ENCODE measurements around the gene HYLS1. TPM values are rescaled to one million over a fixed set of nuclear protein-coding genes. Genes with fewer than 3 reads are reported as not detected.
"Not testable (repeated sequence)": the region's sequence is repeated elsewhere in the genome, so short reads cannot be mapped to it uniquely, and the experiment has no call there.

The HYLS1 gene
- total and polyA plus RNA-seq, 4 experiments from 2014 or later: 8.1 to 9.6 (median 8.6) TPM

DNA sequence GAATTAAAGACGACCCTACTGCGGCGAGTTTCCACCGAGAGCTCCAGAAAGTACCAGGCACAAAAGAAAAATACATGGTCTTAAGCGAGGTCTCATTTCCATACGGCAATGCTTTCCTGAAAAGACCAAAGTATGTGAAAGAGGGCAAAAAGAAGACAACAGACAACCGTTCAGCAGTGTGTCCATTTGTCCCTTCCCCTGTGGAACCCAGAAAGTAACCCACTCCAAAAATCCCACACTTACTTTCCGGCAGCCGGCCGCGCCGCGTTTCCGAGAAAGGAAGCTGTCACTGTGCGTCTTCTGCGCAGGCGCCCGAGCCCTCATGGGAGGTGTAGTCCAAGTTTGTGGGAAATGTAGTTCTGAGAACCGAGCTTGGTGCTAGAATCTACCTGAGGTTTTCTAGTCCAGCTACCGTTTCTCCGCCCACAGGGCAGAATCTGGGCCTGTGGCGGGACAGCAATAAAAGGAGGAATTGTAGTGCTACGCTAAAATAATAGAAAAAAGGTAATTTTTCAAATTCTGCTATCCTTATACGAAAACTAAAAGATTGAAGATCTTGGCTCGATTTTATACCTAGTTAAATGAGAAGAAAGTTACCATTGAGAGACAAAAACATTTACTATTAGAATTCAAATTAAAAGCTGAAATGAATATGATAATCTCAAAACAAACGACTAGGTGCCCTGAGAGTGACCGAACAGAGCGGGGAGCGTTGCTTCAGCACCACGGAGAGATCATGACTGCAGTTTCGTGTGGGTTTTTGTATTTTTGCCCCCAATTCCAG is 15.7 kb downstream of the HYLS1 start, which contains the start of gene PUS3:
Gene PUS3, minus strand, starts transcription at position 280 of the 784 bp plus-strand sequence. CDS start 6,922 bp downstream, outside the sequence.
- peak within 1 kb of the TSS; percentile 45 to 58 for H3K4me3 ChIP-seq (ENCODE audit: low read length in 2 of 2)
- CTCF ChIA-PET (ENCODE audit: partially characterized antibody): interaction anchor here (0.7 to 1.6 kb wide), 8 partner anchors 15 to 577 kb away, joined by 3 to 11 read pairs (median 3); partner anchors contain the start of genes CHEK1 and HYLS1
- DNase-seq: peak; percentile 83 to 88 (median 84)
- Mint-ChIP-seq H3K9me3 (peaks cover 0 to 3% (median 0%) of the 10 kb centered on the region in 8 donors), H3K27ac (peak within 1 kb of the TSS; percentile 88 to 96 (median 92)), H3K36me3 (peaks cover 6 to 22% of the 10 kb centered on the region in 2 donors), H3K4me3 (peak within 1 kb of the TSS; percentile 92 to 97 (median 95)), H3K27me3 (peaks cover 19 to 22% of the 10 kb centered on the region in 2 donors), H3K4me1 (peaks cover 20 to 49% (median 37%) of the 10 kb centered on the region in 4 donors)
- peaks cover 12% of the 10 kb centered on the region for H3K27me3 ChIP-seq (ENCODE audit: insufficient read depth, low read length)
- peaks cover 13% of the 10 kb centered on the region for H3K36me3 ChIP-seq (ENCODE audit: insufficient read depth, low read length)
- POLR2A ChIA-PET (ENCODE audit: partially characterized antibody): interaction anchor here (0.7 to 2.2 kb wide), 12 partner anchors 10 to 401 kb away, joined by 3 to 52 read pairs (median 6); partner anchors contain the start of genes CDON, CHEK1, DCPS and FAM118B
- peaks cover 18% of the 10 kb centered on the region for H3K4me1 ChIP-seq (ENCODE audit: insufficient read depth, low read length)
- H3K27ac ChIP-seq (ENCODE audit: low read depth, low read length): peak within 1 kb of the TSS; percentile 81
- intact Hi-C loops (cut with micrococcal nuclease): loop anchor here (1.0 to 5.0 kb wide), 4 partner anchors 16 to 951 kb away; partner anchors contain the start of genes CCDC15, CDON, HYLS1 and STT3A
- H3K9me3 ChIP-seq (ENCODE audit: control insufficient read depth in 1 of 2, low read length in 2 of 2): no peaks in the 10 kb centered on the region

DNA sequence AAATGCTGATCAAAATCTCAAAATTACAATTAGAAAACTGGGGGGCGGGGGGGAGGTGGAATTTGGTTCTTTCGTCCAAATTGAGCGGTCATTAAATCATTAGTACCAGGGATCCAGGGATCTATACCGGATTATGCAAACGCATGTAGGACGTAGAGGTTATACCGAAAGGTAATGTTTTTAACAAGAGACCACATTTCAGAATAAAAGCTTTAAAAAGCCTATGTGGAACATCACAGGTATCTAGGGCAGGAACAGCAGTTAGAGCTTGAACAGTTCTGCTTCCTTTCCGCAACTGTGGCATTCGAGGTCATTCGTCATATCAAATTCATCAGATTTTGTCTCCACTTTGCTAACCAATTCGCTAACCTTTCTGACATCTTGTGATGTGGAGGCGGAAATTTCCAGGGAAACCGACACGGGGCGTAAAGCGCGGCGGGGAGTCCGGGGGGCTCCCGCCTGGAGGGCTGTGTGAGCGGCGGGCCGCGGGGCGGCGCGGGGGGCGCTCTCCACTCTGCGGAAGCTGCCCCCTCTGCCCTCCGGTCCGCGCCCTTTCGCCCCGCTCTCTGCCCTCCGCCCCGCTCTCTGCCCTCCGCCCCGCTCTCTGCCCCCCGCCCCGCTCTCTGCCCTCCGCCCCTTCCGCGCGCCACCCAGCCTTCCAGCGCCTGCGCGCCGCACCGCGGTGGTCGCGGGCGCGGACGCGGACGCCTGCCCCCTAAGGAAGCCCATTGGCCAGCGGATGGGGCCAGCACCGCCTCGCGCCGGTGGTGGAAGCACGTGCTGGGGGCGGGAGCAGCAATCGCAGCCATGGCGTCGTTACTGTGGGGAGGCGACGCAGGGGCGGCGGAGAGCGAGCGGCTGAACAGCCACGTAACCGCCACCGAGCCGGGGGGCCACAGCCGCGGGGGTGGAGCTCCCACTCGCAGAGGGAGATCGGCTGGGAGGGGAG is 16.5 kb downstream of the HYLS1 start, which contains the start of gene DDX25:
Gene DDX25, plus strand, starts transcription at position 798 of the 949 bp plus-strand sequence. Its CDS starts 10 bp downstream, at position 808.
- peak within 1 kb of the TSS in 6 of 7 donors; percentile 47 to 96 (median 80) for H3K27ac Mint-ChIP-seq
- intact Hi-C loops (cut with micrococcal nuclease): loop anchor here (1.0 to 5.0 kb wide), 4 partner anchors 17 to 952 kb away; partner anchors contain the start of genes CCDC15, CDON, HYLS1 and STT3A
- CTCF ChIA-PET (ENCODE audit: partially characterized antibody): interaction anchor here (0.7 to 1.6 kb wide), 6 partner anchors 16 to 576 kb away, joined by 3 to 11 read pairs (median 3); partner anchors contain the start of genes CHEK1 and HYLS1

DNA sequence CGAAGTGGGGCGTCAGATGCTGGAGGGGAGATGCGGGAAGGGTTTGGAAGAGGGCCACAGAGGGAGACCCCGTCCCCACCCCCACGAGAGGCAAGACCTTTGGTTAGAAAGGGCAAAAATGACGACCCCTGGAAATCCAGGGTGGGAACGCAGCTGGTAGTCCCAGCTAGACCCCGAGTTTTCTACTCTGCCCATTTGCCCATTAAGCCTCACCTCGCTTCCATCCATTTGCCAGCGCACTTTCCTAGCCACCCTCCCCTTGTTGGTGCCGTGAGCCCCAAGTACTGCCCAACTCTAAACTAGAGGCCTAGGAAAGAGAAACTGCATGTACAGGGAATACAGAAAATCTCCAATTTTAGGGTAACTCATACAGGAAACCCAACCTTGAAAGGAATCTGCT is 17.2 kb downstream of the HYLS1 start:
- CTCF ChIA-PET (ENCODE audit: partially characterized antibody): no interaction called here
- Histone ChIP-seq H3K27ac (ENCODE audit: low read depth, low read length) (no peak overlapping the region), H3K9me3 (ENCODE audit: control insufficient read depth in 1 of 2, low read length in 2 of 2) (no peaks in the 10 kb centered on the region), H3K4me1 (ENCODE audit: insufficient read depth, low read length) (peaks cover 18% of the 10 kb centered on the region), H3K4me3 (ENCODE audit: low read length in 2 of 2) (no peak overlapping the region), H3K36me3 (ENCODE audit: insufficient read depth, low read length) (peaks cover 8% of the 10 kb centered on the region), H3K27me3 (ENCODE audit: insufficient read depth, low read length) (peaks cover 12% of the 10 kb centered on the region)
- peaks cover 21 to 29% of the 10 kb centered on the region in 2 donors for H3K27me3 Mint-ChIP-seq
- no peak for DNase-seq
- peaks cover 19 to 42% (median 34%) of the 10 kb centered on the region in 4 donors for H3K4me1 Mint-ChIP-seq
- peaks cover 2 to 12% of the 10 kb centered on the region in 2 donors for H3K36me3 Mint-ChIP-seq
- peaks cover 0 to 3% (median 0%) of the 10 kb centered on the region in 8 donors for H3K9me3 Mint-ChIP-seq
- intact Hi-C loops (cut with micrococcal nuclease): loop anchor here (5.0 kb wide), 1 partner anchor 952 kb away; the partner anchor contains the start of gene CCDC15
- POLR2A ChIA-PET (ENCODE audit: partially characterized antibody): no interaction called here
- no peak overlapping the region for H3K27ac Mint-ChIP-seq
- H3K4me3 Mint-ChIP-seq: peak overlapping the region; percentile 69 to 84 (median 78)

More for the DNA sequence above, 16.5 kb downstream of the HYLS1 start, which contains the start of gene DDX25:
- Histone ChIP-seq H3K27me3 (ENCODE audit: insufficient read depth, low read length) (peaks cover 12% of the 10 kb centered on the region), H3K4me3 (ENCODE audit: low read length in 2 of 2) (peak within 1 kb of the TSS; percentile 45 to 58), H3K4me1 (ENCODE audit: insufficient read depth, low read length) (peaks cover 18% of the 10 kb centered on the region), H3K9me3 (ENCODE audit: control insufficient read depth in 1 of 2, low read length in 2 of 2) (no peaks in the 10 kb centered on the region), H3K36me3 (ENCODE audit: insufficient read depth, low read length) (peaks cover 13% of the 10 kb centered on the region), H3K27ac (ENCODE audit: low read depth, low read length) (no peak within 1 kb of the TSS)
- Mint-ChIP-seq H3K36me3 (peaks cover 6 to 19% of the 10 kb centered on the region in 2 donors), H3K4me1 (peaks cover 20 to 49% (median 37%) of the 10 kb centered on the region in 4 donors), H3K4me3 (peak within 1 kb of the TSS; percentile 92 to 97 (median 95)), H3K9me3 (peaks cover 0 to 3% (median 0%) of the 10 kb centered on the region in 8 donors), H3K27me3 (peaks cover 20 to 26% of the 10 kb centered on the region in 2 donors)
- POLR2A ChIA-PET (ENCODE audit: partially characterized antibody): interaction anchor here (0.7 to 2.2 kb wide), 10 partner anchors 14 to 400 kb away, joined by 3 to 52 read pairs (median 6); partner anchors contain the start of genes CHEK1, DCPS, FAM118B and FOXRED1
- peak; percentile 13 to 40 (median 26) for DNase-seq

DNA sequence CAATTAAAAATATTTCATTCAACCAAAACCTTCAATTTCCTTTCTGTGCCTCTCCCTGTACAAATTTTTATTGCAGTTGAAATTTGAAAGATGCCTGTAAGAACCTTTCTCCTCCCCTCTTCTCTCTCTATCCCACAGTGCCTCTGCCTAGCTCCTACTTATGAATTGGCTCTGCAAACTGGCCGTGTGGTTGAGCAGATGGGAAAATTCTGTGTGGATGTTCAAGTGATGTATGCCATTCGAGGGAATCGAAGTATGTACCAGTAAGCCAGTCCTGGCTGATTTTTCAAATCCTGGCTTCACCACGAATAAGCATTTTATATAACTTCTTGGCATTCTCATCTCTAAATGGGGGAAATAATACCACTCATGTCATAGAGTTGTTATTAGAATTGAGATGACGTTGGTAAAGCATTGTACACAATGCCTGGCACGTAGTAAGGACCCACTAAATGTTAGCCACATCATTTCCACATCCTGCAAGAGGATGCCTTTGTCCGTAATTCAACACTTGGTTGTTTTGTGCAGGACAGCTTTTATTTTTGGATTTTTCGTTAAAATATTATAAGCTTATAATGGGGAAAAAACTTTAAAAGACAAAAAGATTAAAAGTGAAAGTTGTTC is 22.9 kb downstream of the HYLS1 start:
- intact Hi-C loops (cut with micrococcal nuclease): no loop called here
- H3K36me3 Mint-ChIP-seq: no peaks in the 10 kb centered on the region
- Histone ChIP-seq H3K9me3 (ENCODE audit: control insufficient read depth in 1 of 2, low read length in 2 of 2) (no peaks in the 10 kb centered on the region), H3K4me3 (ENCODE audit: low read length in 2 of 2) (no peak overlapping the region), H3K4me1 (ENCODE audit: insufficient read depth, low read length) (no peaks in the 10 kb centered on the region), H3K27me3 (ENCODE audit: insufficient read depth, low read length) (peaks cover 4% of the 10 kb centered on the region), H3K36me3 (ENCODE audit: insufficient read depth, low read length) (no peaks in the 10 kb centered on the region), H3K27ac (ENCODE audit: low read depth, low read length) (no peak overlapping the region)
- POLR2A ChIA-PET (ENCODE audit: partially characterized antibody): no interaction called here
- DNase-seq: no peak
- no peak overlapping the region for H3K27ac Mint-ChIP-seq
- peaks cover 20 to 27% of the 10 kb centered on the region in 2 donors for H3K27me3 Mint-ChIP-seq
- H3K4me1 Mint-ChIP-seq: peaks cover 0 to 5% (median under 1%) of the 10 kb centered on the region in 4 donors
- H3K9me3 Mint-ChIP-seq: peaks cover 0 to 1% (median 0%) of the 10 kb centered on the region in 8 donors
- CTCF ChIA-PET (ENCODE audit: partially characterized antibody): interaction anchor here (1.1 to 2.2 kb wide), 4 partner anchors 13 to 32 kb away, joined by 3 to 6 read pairs (median 4); no protein-coding TSS in a partner anchor
- H3K4me3 Mint-ChIP-seq: no peak overlapping the region

DNA sequence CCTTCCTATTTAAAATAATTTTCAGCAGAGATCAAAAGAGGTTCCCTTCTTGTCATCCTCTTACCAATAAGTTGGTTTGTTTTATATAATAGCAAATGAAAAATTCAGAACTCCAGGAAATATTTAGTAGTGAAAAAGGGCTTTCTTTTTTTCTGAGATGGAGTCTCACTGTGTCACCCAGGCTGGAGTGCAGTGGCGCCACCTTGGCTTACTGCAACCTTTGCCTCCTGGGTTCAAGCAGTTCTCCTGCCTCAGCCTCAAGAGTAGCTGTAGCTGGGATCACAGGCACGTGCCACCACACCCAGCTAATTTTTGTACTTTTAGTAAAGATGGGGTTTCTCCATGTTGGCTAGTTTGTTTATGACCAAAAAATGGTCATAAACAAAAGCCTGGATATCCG is 27.1 kb downstream of the HYLS1 start:
- H3K36me3 ChIP-seq (ENCODE audit: insufficient read depth, low read length); POLR2A ChIA-PET (ENCODE audit: partially characterized antibody); intact Hi-C loops (cut with micrococcal nuclease); H3K4me3 Mint-ChIP-seq; H3K4me1 ChIP-seq (ENCODE audit: insufficient read depth, low read length); H3K36me3 Mint-ChIP-seq; H3K4me3 ChIP-seq (ENCODE audit: low read length in 2 of 2); H3K27ac ChIP-seq (ENCODE audit: low read depth, low read length); H3K27me3 ChIP-seq (ENCODE audit: insufficient read depth, low read length); H3K27ac Mint-ChIP-seq; H3K9me3 ChIP-seq (ENCODE audit: control insufficient read depth in 1 of 2, low read length in 2 of 2); DNase-seq; H3K4me1 Mint-ChIP-seq; H3K9me3 Mint-ChIP-seq: not testable (repeated sequence)
- CTCF ChIA-PET (ENCODE audit: partially characterized antibody): interaction anchor here (1.3 kb wide), 1 partner anchor 8 kb away, joined by 4 read pairs; no protein-coding TSS in a partner anchor
- peaks cover 20 to 33% of the 10 kb centered on the region in 2 donors for H3K27me3 Mint-ChIP-seq

DNA sequence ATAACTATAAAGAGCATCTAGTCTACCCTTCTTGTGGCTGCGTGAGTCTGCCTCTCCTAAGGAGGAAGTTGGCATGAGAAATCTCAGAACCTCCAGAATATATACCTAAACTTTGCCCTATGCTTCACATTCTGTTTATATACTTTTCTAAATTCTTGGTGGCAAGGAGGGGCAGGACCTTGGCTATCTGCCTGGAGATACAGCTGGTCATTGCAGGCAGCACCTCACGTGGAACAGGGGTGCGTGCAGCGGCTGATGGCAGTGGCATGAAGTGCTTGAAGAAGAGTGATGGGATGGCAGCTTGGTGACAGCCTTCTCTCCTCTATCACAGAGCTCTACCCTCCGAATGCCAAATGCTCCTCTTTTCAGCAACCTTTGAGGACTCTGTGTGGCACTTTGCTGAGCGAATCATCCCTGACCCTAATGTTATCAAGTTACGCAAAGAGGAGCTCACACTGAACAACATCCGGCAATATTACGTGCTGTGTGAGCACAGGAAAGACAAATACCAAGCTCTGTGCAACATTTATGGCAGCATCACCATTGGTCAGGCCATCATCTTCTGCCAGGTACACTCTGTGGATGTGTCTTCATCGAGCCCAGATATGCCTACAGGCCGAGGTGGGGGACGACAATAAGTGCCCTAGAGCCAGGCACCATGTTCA is 29.3 kb downstream of the HYLS1 start:
- H3K4me3 ChIP-seq (ENCODE audit: low read length in 2 of 2): no peak overlapping the region
- intact Hi-C loops (cut with micrococcal nuclease): no loop called here
- H3K27me3 Mint-ChIP-seq: peaks cover 13 to 34% of the 10 kb centered on the region in 2 donors

More for the DNA sequence above, 29.3 kb downstream of the HYLS1 start:
- POLR2A ChIA-PET (ENCODE audit: partially characterized antibody): no interaction called here
- H3K4me3 Mint-ChIP-seq: no peak overlapping the region
- no peaks in the 10 kb centered on the region for H3K4me1 Mint-ChIP-seq
- CTCF ChIA-PET (ENCODE audit: partially characterized antibody): interaction anchor here (1.2 to 1.3 kb wide), 2 partner anchors 22 to 277 kb away, joined by 3 to 5 read pairs; no protein-coding TSS in a partner anchor
- no peak for DNase-seq
- no peaks in the 10 kb centered on the region for H3K36me3 ChIP-seq (ENCODE audit: insufficient read depth, low read length)
- no peak overlapping the region for H3K27ac ChIP-seq (ENCODE audit: low read depth, low read length)
- no peaks in the 10 kb centered on the region for H3K9me3 ChIP-seq (ENCODE audit: control insufficient read depth in 1 of 2, low read length in 2 of 2)
- no peaks in the 10 kb centered on the region for H3K4me1 ChIP-seq (ENCODE audit: insufficient read depth, low read length)
- no peaks in the 10 kb centered on the region for H3K36me3 Mint-ChIP-seq
- H3K27me3 ChIP-seq (ENCODE audit: insufficient read depth, low read length): no peaks in the 10 kb centered on the region
- no peak overlapping the region for H3K27ac Mint-ChIP-seq
- no peaks in the 10 kb centered on the region for H3K9me3 Mint-ChIP-seq

Data from CD4-positive, alpha-beta memory T cell (primary cell).